HG02852 (cell line): ENCODE results near the gene LAG3.

Experiments used
- ATAC-seq: cut with Tn5 transposase; IDR thresholded peaks from one replicate; pipeline ENCODE4 v1.9.1; 2021; ENCODE audit warnings: mild to moderate bottlenecking, moderate library complexity; ENCODE audit not compliant: unreplicated experiment

The LAG3 gene

GRCh38 chr12:6752921-6753771 is 19.2 kb upstream of the LAG3 start, which contains the start of gene MLF2:
Gene MLF2, minus strand, starts transcription at chr12:6753141. Its CDS starts 807 bp downstream, at chr12:6752334.
- peak; percentile 89 for ATAC-seq

DNA sequence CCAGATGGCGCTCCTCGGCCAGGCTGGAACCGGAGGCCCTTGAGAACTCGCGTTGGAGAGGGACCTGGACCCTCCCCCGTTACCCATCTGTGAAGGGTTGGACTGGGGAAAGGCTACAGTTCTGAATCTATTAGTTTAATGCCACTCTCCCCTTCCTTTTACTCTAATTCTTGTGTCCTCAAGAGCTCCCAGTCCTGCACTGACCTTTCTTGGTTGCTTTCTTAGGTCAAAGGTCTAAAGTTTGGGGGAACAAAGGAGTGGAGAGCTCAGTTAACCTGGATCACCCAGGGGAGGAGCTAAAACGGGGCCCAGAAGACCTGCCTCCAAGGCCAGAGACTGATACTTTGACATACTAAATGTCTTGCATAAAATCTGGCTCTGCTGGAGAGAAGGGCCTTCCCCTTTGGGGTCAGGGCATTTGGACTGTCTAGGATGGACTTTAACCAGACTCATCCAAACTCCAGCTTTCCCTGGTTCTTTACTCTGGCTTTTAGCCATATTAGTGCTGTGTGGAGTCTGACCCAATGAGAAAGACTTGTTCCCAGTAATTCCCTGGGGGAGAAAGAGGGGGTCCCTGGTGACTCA is 18.5 kb upstream of the LAG3 start:
- no peak for ATAC-seq

DNA sequence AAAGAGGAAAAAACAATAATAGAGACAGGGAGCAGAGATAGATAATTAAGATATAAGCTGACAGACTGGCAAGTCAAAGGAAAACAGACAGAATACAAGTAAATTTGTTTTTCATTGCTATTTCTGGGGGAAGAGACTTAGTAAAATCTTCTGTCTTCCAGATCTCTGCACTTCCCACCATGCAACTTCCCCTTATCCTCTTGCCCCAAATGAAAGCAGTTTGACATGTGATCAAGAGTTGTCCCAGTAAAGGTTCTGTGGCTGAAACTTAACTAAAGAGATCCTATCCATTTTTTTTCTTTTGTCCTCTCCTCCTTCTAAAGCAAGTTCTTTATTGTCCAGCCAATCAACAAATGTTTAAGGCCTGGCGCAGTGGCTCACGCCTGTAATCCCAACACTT is 17.9 kb upstream of the LAG3 start:
- no peak for ATAC-seq

DNA sequence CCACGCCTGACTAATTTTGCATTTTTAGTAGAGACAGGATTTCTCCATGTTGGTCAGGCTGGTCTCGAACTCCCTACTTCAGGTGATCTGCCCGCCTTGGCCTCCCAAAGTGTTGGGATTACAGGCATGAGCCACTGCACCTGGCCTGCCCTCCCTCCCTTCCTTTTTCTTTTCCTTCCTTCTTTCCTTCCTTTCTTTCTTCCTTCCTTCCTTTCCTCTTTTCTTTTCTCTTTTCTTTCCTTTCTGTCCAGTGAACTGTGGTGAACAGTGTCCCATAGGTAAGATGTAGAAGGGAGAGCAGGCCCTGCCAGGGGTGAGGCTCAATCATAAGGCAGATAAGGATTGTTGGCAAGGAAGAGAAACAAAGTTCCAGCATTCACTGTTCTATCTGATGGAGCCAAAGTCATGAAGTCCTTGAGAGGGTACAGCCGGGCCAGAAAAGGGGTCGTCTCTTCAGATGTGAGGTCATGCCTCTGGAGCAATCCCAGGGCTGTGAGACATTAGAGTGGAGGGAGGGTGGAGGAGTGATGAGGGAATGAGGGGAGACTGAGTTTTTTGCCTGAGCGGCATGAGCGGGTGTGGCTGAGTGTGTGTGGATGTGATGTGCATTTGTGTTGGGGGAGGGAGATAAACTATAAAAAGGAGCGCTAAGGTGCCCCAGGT is 15.2 kb upstream of the LAG3 start:
- ATAC-seq: no peak

GRCh38 chr12:6758506-6759095 is 13.7 kb upstream of the LAG3 start:
- no peak for ATAC-seq

GRCh38 chr12:6759741-6760140 is 12.6 kb upstream of the LAG3 start:
- no peak for ATAC-seq

DNA sequence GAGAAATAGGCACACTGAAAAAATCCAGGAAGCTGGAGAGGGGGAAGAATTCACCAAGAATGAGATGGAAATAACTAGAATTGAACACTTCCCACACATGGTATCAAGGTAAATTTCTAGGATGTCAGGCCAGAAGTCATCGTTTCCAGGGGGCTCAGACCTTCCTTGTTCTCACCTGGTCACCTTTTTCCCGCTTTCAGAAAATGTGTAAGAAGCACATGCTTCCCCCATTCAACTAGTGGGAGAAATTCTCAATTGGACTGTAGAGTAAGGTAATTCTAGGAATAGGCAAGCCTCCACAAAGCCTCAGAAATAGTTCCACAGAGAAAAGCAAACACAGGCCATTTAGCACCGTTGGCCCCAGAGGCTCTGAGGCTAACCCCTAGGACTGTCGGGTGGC is 8.9 kb upstream of the LAG3 start:
- no peak for ATAC-seq

GRCh38 chr12:6764011-6764828 is 8.1 kb upstream of the LAG3 start:
- ATAC-seq: peak; percentile 77

DNA sequence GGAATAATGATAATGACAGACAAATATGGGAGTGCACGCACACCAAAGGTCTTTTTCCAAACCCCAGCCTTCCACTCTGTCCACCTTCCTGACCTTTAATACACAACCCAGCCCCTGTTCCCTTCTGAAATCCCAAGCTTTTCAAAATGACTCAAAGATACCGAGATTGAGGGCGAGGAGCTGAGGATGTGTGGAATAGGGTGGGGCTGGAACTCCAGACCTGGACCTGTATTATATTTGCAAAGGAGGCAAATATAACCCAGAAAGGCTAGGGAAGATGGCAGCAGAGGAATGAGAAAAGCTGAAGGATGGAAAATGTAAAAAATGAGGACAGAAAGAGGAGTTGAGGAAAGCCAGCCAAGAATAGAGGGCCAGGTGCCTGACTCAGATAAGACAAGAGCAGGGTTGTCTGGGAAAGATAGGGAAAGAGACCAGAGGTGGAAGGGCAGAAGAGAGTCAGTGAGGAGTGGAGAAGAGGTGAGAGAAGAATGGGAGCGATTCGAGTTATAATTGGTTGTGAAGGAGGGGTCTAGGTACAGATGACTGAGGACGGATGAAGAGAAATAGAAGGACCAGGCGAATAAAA is 7.2 kb upstream of the LAG3 start:
- ATAC-seq: no peak

DNA sequence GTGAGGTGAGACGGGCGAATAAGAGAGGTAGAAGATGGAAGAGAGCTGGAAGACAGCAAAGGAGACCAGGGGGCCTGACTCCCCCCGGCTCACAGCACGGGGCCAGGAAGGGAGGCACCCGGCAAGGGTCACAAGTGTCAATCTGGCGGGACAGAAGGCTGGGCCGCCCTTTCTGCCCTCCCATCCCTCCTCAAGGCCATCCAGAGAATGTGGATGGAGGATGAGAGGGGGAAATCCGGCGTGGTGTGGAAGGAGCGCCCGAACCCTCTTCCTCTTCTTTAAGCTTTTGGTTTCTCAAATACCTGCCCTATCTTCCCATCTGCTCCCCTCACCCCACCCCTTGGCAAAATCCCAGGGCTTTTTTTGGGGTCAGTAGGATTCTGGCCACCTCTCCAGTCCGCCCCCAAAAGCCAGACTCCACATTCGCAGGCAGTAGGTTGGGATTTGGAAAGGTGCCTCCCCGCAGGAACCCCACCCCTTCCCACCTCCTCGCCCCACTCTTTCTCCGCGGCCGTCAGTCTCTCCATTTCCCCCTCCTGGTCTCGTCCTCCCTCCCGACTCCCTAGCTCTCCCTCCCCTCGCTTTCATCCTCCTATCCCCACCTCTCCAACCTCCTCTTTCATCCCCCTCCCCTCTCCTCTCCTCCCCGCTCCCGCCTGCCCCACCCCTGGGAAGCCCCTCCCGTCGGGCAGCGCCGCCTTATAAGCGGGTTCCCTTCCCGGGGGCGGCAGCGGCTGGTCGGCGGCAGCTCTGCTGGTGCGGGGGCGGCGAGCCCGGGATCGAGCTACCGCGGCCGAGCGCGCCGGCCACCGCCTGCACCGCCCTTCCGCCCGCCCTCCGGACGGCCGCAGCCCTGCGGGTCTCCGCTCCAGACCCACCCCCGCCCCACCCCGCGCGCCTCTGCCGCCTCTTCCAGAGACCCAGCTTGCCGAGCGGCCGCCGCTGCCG is 6.4 kb upstream of the LAG3 start, which contains the start of gene PTMS:
TSS of gene PTMS (plus strand) at position 730 of the 948 bp plus-strand sequence. CDS start 343 bp downstream, outside the sequence.
- no peak for ATAC-seq

- no peak for ATAC-seq
Observed at GRCh38 chr12:6766651-6767349, 5.5 kb upstream of the LAG3 start.

DNA sequence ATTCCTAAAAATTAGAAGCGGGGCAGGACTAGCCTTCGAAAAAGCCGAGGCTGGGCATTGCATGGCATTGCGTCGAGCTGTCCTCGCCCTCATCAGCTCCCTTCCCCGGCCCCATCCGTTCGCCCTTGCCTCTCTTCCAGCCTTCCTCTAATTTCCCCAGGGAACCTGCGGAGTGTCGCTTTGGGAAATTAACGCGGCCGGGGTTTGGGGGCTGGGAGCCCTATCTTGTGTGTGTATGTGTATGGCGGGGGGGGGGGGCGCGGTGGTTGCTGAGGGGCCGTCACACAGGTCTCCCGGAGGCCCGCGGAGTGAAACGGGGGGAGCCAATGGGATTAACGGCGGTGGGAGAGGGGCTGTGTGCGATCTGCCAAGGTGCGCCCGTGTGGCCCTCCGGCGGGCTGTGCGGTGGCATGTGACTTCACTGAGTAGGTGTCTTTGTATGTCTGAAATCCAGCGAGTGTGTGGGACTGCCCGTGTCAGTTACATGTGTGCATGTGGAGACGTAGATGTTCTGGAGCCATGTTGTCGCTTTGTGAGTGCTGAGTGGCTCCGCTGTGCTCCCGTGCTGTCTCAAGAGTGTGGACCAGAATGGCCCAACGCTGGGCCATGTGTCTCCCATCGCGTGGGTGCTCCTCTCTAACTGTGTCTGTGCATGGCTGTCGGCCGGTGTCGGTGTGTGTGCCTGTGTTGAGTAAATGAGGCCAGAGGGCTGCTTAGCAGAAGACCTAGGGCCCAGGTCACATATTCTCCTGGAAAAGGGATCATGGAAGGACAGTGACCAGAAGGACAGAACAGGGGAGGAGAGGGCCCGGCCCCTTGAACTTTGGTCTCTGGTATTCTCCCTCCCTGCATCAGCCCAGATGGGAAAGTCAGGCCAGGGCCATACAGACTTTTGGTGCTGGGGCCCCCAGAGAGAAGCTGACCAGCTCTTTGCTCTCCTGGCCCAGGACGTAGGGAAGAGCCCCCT is 4.7 kb upstream of the LAG3 start:
- no peak for ATAC-seq

DNA sequence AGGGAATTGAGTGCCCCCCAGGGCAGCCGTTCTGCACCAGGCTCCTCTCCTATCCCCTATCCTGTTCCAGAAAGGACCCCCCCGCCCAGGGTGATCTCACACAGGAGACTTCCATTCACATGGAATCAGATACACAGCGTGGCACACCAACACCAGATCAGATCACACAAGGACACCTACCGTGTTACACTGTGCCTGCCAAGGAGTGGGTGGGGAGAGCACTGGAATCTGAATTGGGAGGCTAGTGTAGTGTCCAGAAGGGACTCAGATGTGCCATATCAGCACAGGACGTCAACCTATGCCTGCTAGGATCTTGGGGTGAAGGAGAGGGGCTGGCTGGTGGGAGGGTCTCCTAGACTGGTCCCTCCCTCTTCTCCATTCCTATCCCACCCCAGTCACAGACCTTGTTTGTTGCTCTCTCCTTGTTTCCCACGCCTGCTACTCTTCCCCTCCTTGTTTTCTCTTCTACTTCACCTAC is 3.8 kb upstream of the LAG3 start:
- no peak for ATAC-seq

DNA sequence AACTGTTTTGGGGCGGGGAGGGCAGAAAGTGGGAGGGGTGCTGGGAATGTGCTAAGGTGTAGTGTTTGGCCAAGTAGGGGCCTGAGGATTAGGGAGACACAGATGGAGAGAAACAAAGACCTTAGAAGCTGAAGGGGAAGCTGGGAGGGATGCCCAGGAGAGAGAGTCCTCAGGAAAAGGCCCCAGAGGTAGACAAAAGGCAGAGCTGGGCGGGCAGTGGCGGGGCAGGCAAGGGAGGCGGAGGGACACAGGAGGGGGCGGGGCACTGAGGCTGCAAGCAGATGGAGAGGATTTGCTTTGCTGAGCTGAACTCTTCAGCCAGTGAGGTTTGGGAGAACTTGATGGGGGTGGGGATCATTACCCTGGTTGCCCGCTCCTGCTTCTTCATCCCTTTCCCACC is 3.3 kb upstream of the LAG3 start:
- ATAC-seq: no peak

DNA sequence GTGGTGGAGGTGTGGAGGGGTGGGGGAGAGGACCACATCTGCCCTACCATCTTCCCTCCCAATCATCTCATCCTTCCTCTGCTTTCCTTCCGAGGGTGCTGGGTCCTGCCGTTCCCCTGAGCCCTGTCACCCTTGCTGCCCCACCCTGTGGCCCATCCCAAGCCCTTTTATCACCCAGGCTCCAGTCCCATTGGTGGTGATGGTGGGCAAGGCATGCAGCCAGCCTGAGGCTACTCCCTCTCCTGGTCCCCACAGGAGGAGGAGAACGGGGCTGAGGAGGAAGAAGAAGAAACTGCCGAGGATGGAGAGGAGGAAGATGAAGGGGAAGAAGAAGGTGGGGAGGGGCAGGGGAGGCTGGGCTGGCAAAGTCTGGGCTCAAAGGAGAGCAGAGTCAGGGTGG is 2.7 kb upstream of the LAG3 start:
- no peak for ATAC-seq

DNA sequence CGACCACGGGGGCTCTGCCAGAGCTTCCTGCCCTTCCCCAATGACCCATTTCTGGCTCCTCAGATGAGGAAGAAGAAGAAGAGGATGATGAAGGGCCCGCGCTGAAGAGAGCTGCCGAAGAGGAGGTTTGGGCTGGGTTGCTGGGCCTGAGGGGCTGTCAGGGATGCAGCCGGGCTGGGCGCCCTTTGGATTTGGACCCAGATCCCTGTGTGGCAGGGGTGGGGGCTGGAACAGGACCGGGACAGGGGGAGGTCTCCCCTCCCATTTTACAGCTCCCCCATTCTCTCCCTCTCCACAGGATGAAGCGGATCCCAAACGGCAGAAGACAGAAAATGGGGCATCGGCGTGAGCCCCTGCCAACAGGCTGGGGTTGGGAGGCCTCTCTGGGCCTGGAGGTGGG is 2.2 kb upstream of the LAG3 start:
- no peak for ATAC-seq

DNA sequence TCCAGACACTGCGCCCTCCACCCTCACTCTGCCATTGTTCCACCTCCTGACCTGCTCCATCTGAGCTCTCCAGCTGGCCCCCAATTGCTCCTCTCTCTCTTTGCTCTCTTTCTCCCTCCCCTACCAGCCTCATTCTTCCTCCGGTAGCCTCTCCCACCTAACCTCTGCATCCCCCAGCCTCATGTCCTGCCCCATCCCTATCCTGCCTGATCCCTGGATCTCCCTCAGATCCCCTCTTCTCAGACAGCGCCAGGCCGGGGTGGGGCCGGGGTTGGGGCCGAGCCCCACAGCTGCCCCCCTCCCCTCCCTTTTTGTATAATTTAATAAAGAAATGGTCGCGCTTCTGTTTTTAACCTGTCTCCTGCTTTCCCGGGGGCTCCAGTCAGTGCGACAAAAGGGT is 1.7 kb upstream of the LAG3 start:
- no peak for ATAC-seq
